H9 (cell line): ENCODE results near the gene OSBPL9. TPM values are rescaled to one million over a fixed set of nuclear protein-coding genes. Genes with fewer than 3 reads are reported as not detected.

Source experiments
- DNase-seq: peaks from one replicate; pipeline ENCODE4 v3.0.0-alpha.2; 2017
- H2AFZ ChIP-seq: one replicate; pipeline ENCODE4 v1.6.1; 2013; ENCODE audit warnings: mild to moderate bottlenecking, low read length, control low read depth, moderate library complexity
- H2AK5ac ChIP-seq: 2 replicates; pipeline ENCODE4 v1.6.1; 2013; ENCODE audit warnings: low read length, control low read depth, mixed read lengths; ENCODE audit not compliant: insufficient read length
- H2BK120ac ChIP-seq: one replicate; pipeline ENCODE4 v1.6.1; 2013; ENCODE audit warnings: low read depth, mild to moderate bottlenecking, low read length, control low read depth, inconsistent platforms; ENCODE audit not compliant: poor library complexity, severe bottlenecking
- H2BK12ac ChIP-seq: 2 replicates; pipeline ENCODE4 v1.6.1; 2013; ENCODE audit warnings: low read length, control low read depth, mixed read lengths, low read depth; ENCODE audit not compliant: insufficient read length
- H2BK15ac ChIP-seq: 2 replicates; pipeline ENCODE4 v1.6.1; 2013; ENCODE audit warnings: low read depth, low read length, control low read depth
- H2BK20ac ChIP-seq: one replicate; pipeline ENCODE4 v1.6.1; 2013; ENCODE audit warnings: low read depth, mild to moderate bottlenecking, low read length, control low read depth, inconsistent platforms; ENCODE audit not compliant: poor library complexity, severe bottlenecking
- H2BK5ac ChIP-seq: 2 replicates; pipeline ENCODE4 v1.6.1; 2013; ENCODE audit warnings: low read length, control low read depth, mixed read lengths; ENCODE audit not compliant: insufficient read length
- H3K14ac ChIP-seq: 2 replicates; pipeline ENCODE4 v1.6.1; 2013; ENCODE audit warnings: low read length, control low read depth; ENCODE audit not compliant: insufficient read depth
- H3K18ac ChIP-seq: 2 replicates; pipeline ENCODE4 v1.6.1; 2013; ENCODE audit warnings: low read depth, mild to moderate bottlenecking, mixed read lengths, low read length, control low read depth; ENCODE audit not compliant: insufficient read length
- H3K23ac ChIP-seq: 2 replicates; pipeline ENCODE4 v1.6.1; 2013; ENCODE audit warnings: low read length, control low read depth, mixed read lengths, low read depth; ENCODE audit not compliant: insufficient read length
- H3K23me2 ChIP-seq: 2 replicates; pipeline ENCODE4 v1.6.1; 2013; ENCODE audit warnings: low read depth, mild to moderate bottlenecking, mixed read lengths, low read length, control low read depth; ENCODE audit not compliant: insufficient read length, poor library complexity, severe bottlenecking
- H3K27ac ChIP-seq: 2 replicates; pipeline ENCODE4 v1.5.1; 2013; ENCODE audit warnings: low read length, control low read depth, mixed read lengths, low read depth; ENCODE audit not compliant: insufficient read length
- H3K27me3 ChIP-seq: 2 replicates; pipeline ENCODE4 v1.6.1; 2013; ENCODE audit warnings: low read length, control low read depth, inconsistent platforms; ENCODE audit not compliant: insufficient read depth
- H3K4ac ChIP-seq: 2 replicates; pipeline ENCODE4 v1.6.1; 2013; ENCODE audit warnings: low read depth, mild to moderate bottlenecking, control low read depth, inconsistent platforms, low read length, moderate library complexity
- H3K4me1 ChIP-seq: 2 replicates; pipeline ENCODE4 v1.6.1; 2013; ENCODE audit warnings: low read length, control low read depth, inconsistent platforms; ENCODE audit not compliant: insufficient read depth
- H3K4me2 ChIP-seq: 2 replicates; pipeline ENCODE4 v1.6.1; 2013; ENCODE audit warnings: low read length, control low read depth, mixed read lengths; ENCODE audit not compliant: insufficient read length, insufficient read depth
- H3K56ac ChIP-seq: 2 replicates; pipeline ENCODE4 v1.6.1; 2013; ENCODE audit warnings: low read depth, mild to moderate bottlenecking, mixed read lengths, low read length, control low read depth; ENCODE audit not compliant: insufficient read length
- H3K79me1 ChIP-seq: 2 replicates; pipeline ENCODE4 v1.6.1; 2013; ENCODE audit warnings: low read depth, mild to moderate bottlenecking, moderate library complexity, low read length, control low read depth, inconsistent platforms; ENCODE audit not compliant: insufficient read depth, poor library complexity, severe bottlenecking
- H3K79me2 ChIP-seq: 2 replicates; pipeline ENCODE4 v1.6.1; 2013; ENCODE audit warnings: low read length, control low read depth, inconsistent platforms; ENCODE audit not compliant: insufficient read depth
- H3K9ac ChIP-seq: 2 replicates; pipeline ENCODE4 v1.6.1; 2013; ENCODE audit warnings: low read length, control low read depth, mixed read lengths; ENCODE audit not compliant: insufficient read length; ENCODE audit errors: extremely low read depth
- H3K9me3 ChIP-seq: one replicate; pipeline ENCODE4 v1.6.1; 2013; ENCODE audit warnings: low read depth, low read length, inconsistent platforms; ENCODE audit not compliant: control insufficient read depth
- H3T11ph ChIP-seq: one replicate; pipeline ENCODE4 v1.6.1; 2013; ENCODE audit warnings: mild to moderate bottlenecking, low read length, control low read depth, inconsistent platforms
- H4K20me1 ChIP-seq: one replicate; pipeline ENCODE4 v1.6.1; 2013; ENCODE audit not compliant: control insufficient read depth, insufficient read length, insufficient read depth
- H4K5ac ChIP-seq: 2 replicates; pipeline ENCODE4 v1.6.1; 2013; ENCODE audit warnings: low read depth, mild to moderate bottlenecking, mixed read lengths, low read length, control low read depth; ENCODE audit not compliant: insufficient read length
- H4K8ac ChIP-seq: replicated peaks from 2 replicates; pipeline ENCODE4 v1.6.1; 2013; ENCODE audit warnings: low read length, control low read depth, mixed read lengths, low read depth; ENCODE audit not compliant: insufficient read length
- H4K91ac ChIP-seq: 2 replicates; pipeline ENCODE4 v1.6.1; 2013; ENCODE audit warnings: low read depth, mild to moderate bottlenecking, moderate library complexity, mixed read lengths, low read length, control low read depth; ENCODE audit not compliant: insufficient read length
- H3K27ac Mint-ChIP-seq, 3 experiments: 2 replicates in 2 of 3; 3 replicates in 1 of 3; pipeline ENCODE4 v1.8.0; 2020 to 2021; ENCODE audit warnings: mixed read lengths in 3 of 3, mild to moderate bottlenecking in 1 of 3, moderate library complexity in 1 of 3
- H3K27me3 Mint-ChIP-seq: 2 replicates; pipeline ENCODE4 v1.8.0; 2021; ENCODE audit warnings: low read depth, mild to moderate bottlenecking, moderate library complexity, mixed read lengths
- H3K36me3 Mint-ChIP-seq, 3 experiments: 2 replicates in 2 of 3; 3 replicates in 1 of 3; pipeline ENCODE4 v1.8.0; 2020 to 2021; ENCODE audit warnings: low read depth in 3 of 3, mixed read lengths in 3 of 3; ENCODE audit not compliant: insufficient read depth in 1 of 3
- H3K4me1 Mint-ChIP-seq, 2 experiments: 2 replicates each; pipeline ENCODE4 v1.8.0; 2020; ENCODE audit warnings: mixed read lengths in 2 of 2
- H3K4me3 Mint-ChIP-seq, 2 experiments: 2 replicates in 1 of 2; 3 replicates in 1 of 2; pipeline ENCODE4 v1.8.0; 2020 to 2021; ENCODE audit warnings: mild to moderate bottlenecking in 2 of 2, mixed read lengths in 2 of 2, moderate library complexity in 1 of 2
- H3K9me3 Mint-ChIP-seq, 2 experiments: 2 replicates in 1 of 2; 3 replicates in 1 of 2; pipeline ENCODE4 v1.8.0; 2020; ENCODE audit warnings: mild to moderate bottlenecking in 2 of 2, mixed read lengths in 2 of 2, moderate library complexity in 1 of 2
- WGBS: extraction: QIAGEN DNeasy Blood & Tissue Kit; methylation state at CpG from one replicate; pipeline ENCODE4 v1.1.7; 2013; ENCODE audit warnings: missing lambda C conversion rate, low lambda C conversion rate, mixed read lengths; ENCODE audit not compliant: insufficient read length; ENCODE audit errors: extremely low coverage; 5-methylcytosine and 5-hydroxymethylcytosine counted together
- total RNA-seq: library from RNA; stranded (reverse); gene quantifications from 2 replicates; pipeline ENCODE4 v1.2.1, GENCODE V29; 2021
- TF ChIP-seq, protein P1 (sequence below): fragments of 200-600 bp; sonication (generic); conservative IDR thresholded peaks from 3 replicates; pipeline ENCODE4 v1.8.0; 2021; ENCODE audit warnings: antibody characterized with exemption, mild to moderate bottlenecking

OSBPL9 gene
- total RNA-seq, 1 experiment from 2014 or later, result 76.7 TPM

DNA sequence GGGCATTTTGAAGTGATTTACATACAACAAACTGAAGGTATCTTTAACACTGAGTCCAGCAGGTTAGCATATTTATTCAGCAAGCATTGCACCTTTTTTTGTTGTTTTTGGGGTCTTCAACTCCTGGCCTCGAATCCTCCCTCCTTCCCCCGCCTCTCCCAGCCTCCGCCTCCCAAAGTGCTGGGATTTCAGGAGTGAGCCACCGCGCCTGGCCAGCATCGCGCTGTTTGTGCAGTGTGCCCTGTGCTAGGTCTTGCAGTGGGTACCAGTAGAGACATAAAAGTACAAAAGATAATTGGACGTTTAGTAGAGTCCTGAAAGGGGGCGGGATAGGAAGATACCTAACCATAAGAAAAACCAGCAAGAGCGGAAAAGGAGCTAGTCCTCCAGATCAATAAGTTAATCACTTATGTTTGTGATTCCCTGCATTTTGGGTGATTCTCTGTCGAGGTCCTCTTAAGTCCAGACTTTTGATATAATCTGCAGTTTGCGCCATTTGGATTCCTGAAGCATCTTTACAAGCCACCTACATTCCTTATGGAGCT, 111.8 kb downstream of the OSBPL9 start:
- no peak overlapping the region for H2BK15ac ChIP-seq
- TF ChIP-seq, protein P1, sequence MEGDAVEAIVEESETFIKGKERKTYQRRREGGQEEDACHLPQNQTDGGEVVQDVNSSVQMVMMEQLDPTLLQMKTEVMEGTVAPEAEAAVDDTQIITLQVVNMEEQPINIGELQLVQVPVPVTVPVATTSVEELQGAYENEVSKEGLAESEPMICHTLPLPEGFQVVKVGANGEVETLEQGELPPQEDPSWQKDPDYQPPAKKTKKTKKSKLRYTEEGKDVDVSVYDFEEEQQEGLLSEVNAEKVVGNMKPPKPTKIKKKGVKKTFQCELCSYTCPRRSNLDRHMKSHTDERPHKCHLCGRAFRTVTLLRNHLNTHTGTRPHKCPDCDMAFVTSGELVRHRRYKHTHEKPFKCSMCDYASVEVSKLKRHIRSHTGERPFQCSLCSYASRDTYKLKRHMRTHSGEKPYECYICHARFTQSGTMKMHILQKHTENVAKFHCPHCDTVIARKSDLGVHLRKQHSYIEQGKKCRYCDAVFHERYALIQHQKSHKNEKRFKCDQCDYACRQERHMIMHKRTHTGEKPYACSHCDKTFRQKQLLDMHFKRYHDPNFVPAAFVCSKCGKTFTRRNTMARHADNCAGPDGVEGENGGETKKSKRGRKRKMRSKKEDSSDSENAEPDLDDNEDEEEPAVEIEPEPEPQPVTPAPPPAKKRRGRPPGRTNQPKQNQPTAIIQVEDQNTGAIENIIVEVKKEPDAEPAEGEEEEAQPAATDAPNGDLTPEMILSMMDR, result no peak
- no CpG with 5 or more reads among the region's 12 CpGs for WGBS
- no peak overlapping the region for H2BK12ac ChIP-seq
- no peak overlapping the region for H2AK5ac ChIP-seq
- Mint-ChIP-seq H3K36me3 (no peaks in the 10 kb centered on the region), H3K4me1 (peaks cover 17 to 30% of the 10 kb centered on the region in 2 experiments), H3K27ac (peak overlapping the region in 1 of 3 experiments; percentile 97; a peak in 2 of 7 replicates), H3K9me3 (no peaks in the 10 kb centered on the region; a peak in 1 of 5 replicates), H3K27me3 (no peaks in the 10 kb centered on the region), H3K4me3 (peak overlapping the region; percentile 87 to 91)
- no peak overlapping the region for H3K18ac ChIP-seq
- no peaks in the 10 kb centered on the region for H3K27me3 ChIP-seq
- H3K23ac ChIP-seq, result no peak overlapping the region
- no peak overlapping the region for H4K8ac ChIP-seq
- H3K4me1 ChIP-seq, result no peaks in the 10 kb centered on the region; the same call in 1 of the 2 replicates
- no peak overlapping the region for H2BK120ac ChIP-seq
- no peak overlapping the region for H2BK20ac ChIP-seq
- H4K91ac ChIP-seq, result no peak overlapping the region
- no peaks in the 10 kb centered on the region for H4K20me1 ChIP-seq
- H3K79me1 ChIP-seq, result peaks cover 4% of the 10 kb centered on the region
- H4K5ac ChIP-seq, result no peak overlapping the region
- no peak overlapping the region for H2AFZ ChIP-seq
- no peak overlapping the region for H2BK5ac ChIP-seq
- peak overlapping the region; percentile 68 for H3K4me2 ChIP-seq
- H3K79me2 ChIP-seq, result peaks cover 8% of the 10 kb centered on the region; the same call in 1 of the 2 replicates
- H3K23me2 ChIP-seq, result peaks cover 7% of the 10 kb centered on the region
- H3K9ac ChIP-seq, result peak overlapping the region; percentile 56
- no peak overlapping the region for H3T11ph ChIP-seq
- no peak overlapping the region for H3K56ac ChIP-seq
- no peak overlapping the region for H3K14ac ChIP-seq
- DNase-seq, result no peak
- no peaks in the 10 kb centered on the region for H3K9me3 ChIP-seq
- no peak overlapping the region for H3K27ac ChIP-seq
- no peak overlapping the region for H3K4ac ChIP-seq
